Stimulated activated CD4-positive, alpha-beta T cell treated with anti-CD3 and anti-CD28 coated beads, TNF-alpha, amount 100 ng/mL, for 1 hour (primary cell): ENCODE results near the gene RGS7.
"Not testable (repeated sequence)": the region's sequence is repeated elsewhere in the genome, so short reads cannot be mapped to it uniquely, and the experiment has no call there.

ENCODE experiments used
- DNase-seq, 3 donors: peaks; one replicate each; pipeline ENCODE4 v3.0.0-alpha.2; 2020; ENCODE audit warnings: low read depth in 3 of 3, low spot score in 1 of 3

The RGS7 gene

DNA sequence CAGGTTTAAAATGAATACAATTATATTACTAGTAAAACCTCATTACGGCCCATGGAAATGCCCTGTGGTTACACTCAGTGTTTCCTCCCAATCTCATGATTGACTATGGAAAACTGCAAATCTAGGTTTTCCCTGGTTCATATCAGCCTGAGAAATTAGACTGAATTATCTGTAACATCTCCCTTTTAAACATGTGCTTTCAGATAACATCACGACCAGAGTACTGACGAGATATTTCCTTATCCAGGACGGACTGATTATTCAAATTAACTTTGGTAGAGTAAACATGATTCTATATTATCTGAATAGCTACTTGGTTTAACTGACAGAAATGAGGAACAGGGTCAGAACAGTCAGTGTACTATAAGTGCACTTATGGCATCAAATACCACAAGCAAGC is 82.3 kb downstream of the RGS7 start:
- DNase-seq, result no peak

DNA sequence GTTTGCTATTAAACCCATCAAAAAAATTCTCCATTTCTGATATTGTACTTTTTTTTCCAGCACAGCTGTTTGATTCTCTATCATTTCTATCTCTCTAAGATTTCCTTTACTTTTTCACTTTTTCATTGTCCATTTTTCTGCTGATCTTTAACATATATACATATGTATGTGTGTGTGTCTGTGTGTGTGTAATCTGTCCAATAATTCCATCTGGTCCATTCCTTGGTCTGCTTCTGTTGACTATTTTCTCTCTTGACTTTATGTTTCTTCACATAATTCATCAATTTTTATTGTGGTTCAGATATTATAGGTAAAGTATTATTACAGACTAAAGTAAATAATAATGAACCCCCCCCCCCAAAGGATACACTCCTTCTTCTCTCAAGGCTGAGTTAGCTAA is 84.2 kb downstream of the RGS7 start:
- DNase-seq, result no peak

GRCh38 chr1:241271427-241271826 is 85.6 kb downstream of the RGS7 start:
- DNase-seq, result no peak

DNA sequence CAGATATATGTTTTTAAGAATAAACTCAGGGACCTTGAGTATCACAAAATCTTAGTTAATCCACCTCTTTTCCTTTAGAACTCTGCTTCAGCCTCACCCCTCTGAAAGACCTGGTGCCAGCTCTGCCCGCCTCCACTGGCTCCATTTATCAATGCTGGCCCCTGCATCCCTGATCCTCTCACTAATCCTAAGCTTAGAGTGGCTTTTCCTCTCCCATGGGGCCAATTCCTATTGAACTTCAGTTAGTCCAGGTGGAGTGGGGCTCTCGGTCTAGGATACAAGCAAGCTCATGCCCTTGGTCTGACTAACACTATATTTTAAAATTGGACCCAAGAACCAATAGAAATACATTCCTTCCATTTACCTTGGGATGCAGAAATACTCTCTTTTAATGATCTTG is 87.0 kb downstream of the RGS7 start:
- DNase-seq, result no peak

- no peak for DNase-seq
Measured at GRCh38 chr1:241269116-241269515, 87.9 kb downstream of the RGS7 start.

GRCh38 chr1:241266121-241266520 is 90.9 kb downstream of the RGS7 start:
- DNase-seq, result no peak

- DNase-seq, result no peak
Measured at GRCh38 chr1:241265428-241265827, 91.6 kb downstream of the RGS7 start.

DNA sequence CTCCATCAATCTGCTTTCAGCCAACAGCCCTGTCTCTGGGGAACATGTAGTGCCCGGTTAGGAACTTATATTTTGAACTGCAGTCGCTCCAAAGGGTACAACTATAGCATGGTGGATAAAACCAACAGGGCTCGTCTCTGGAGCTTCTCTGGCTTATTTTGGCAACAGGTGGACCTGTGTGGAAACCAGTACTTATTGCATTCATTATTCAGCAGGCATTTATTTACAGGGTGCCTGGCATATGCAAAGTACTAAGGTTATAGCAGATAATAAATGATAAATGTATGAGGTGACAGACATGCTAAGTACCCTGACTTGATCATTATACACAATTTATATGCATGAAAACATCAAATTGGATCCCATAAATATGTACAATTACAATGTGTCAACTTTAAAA is 93.7 kb downstream of the RGS7 start:
- DNase-seq, result no peak

- DNase-seq, result no peak
Measured at GRCh38 chr1:241253471-241253870, 103.5 kb downstream of the RGS7 start.

GRCh38 chr1:241250465-241250864 is 106.5 kb downstream of the RGS7 start:
- DNase-seq, result no peak

DNA sequence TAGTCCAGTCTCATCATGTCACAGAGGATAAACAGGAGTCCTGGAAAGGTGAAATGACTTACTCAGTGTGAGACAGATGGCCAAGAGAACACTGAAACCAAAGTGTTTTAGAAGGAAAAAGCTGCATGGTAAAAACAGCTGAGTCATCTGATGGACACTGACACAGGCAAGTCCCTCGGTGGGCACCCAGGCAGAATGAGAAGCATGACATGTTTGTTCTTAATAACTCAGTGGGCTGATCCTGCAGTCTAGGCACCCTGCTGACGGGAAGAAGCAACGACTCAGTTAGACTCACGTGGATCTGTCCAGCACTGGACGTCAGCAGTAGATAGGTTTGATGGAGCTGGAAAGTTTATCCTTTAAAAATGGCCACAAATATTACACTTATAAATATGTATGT is 116.9 kb downstream of the RGS7 start:
- no peak for DNase-seq

GRCh38 chr1:241237873-241238272 is 119.1 kb downstream of the RGS7 start:
- no peak for DNase-seq

DNA sequence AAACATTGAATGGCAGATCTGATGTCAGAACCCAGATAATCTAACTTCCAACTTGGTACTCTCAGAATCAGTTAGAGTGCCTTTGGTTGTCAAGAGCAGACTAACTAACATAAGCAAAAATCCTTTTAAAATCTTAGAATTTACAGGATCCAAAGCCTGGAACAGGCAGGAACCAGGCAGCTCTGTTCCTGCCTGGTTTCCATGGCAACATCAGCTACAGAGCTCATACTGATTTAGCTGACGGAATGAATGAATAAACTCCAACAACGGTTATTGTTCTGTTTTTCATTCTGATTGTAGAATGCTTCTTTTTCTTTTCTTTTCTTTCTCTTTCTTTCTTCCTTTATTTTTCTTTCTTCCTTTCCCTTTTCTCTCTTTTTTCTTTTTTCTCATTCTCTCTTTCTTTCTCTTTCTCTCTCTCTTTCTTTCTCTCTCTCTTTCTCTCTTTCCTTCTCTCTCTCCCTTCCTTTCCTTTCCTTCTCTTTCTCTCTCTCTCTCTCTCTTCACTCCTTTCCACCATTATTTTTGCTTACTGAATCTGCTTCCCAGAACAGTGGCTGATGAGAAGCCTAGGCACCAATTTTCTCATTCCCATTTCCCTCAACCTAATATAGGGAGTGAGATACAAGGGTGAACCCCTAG is 121.6 kb downstream of the RGS7 start:
- DNase-seq, result no peak

DNA sequence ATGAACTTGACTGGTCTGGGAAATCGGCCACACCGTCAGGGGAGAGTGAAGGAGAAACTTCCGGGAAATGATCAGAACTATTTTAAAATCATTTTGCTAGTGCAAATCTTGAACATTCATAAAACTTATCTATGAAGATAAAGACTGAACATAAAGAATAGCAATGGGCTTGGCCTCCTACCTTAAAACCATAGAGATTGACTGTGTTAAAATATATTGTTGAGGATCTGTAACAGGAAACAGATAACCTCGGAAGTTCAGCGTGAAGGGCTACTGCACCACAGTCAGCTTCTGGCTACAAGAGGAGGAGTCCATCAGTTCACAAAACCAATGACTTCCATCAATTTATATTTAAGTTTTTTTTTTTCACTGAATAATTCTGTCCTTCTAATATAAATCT is 127.3 kb downstream of the RGS7 start:
- DNase-seq, result no peak

DNA sequence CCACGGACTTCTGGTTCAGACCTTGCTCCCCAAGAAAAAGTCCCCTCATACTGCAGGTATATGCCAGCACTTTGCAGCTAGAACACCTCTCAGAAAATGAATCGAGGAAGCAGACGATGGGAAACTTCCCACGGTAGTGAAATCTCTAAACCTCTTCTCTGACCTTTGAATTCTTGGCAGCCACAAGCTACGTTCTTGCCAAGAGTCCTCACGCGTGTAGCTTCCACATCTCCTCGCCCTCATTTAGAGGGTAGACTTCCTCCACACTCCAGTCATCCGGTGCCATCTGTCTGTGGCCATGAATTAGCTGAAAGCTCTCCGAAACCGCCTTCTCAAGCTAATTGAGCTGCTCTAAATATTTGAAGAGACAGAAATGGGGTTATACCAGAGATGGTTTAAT is 127.8 kb downstream of the RGS7 start:
- no peak for DNase-seq

GRCh38 chr1:241228339-241228738 is 128.7 kb downstream of the RGS7 start:
- no peak for DNase-seq

DNA sequence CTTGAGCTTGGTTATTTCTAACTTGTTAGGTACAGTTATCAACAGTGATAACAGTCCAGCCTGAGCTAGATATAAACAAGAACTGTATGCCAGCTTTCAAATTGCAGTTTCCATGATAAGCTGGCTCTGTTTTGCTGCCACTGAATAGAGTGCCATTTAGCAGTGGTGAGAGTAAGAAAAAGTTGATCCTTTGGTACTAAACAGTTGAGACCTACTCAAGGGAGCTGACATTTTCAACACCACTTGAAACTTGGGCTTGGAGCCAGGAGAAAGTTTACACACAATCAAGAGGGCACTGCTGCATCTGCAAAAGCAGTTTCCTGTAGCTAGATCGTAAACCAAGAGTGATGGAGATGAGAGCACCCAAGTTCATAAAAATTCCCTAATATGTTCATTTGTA is 131.3 kb downstream of the RGS7 start:
- DNase-seq, result no peak

GRCh38 chr1:241224189-241224588 is 132.8 kb downstream of the RGS7 start:
- not testable (repeated sequence) for DNase-seq

DNA sequence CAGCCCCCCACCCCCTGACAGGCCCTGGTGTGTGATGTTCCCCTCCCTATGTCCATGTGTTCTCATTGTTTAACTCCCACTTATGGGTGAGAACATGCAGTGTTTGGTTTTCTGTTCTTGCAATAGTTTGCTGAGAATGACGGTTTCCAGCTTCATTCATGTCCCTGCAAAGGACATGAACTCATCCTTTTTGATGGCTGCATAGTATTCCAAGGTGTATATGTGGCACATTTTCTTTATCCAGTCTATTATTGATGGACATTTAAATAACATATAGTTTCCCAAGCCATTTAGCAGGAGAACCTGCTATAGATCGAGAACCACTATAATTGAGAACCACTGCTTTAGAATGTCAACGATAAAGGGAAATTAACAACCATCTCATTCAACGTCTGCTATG is 134.2 kb downstream of the RGS7 start:
- DNase-seq, result not testable (repeated sequence)

DNA sequence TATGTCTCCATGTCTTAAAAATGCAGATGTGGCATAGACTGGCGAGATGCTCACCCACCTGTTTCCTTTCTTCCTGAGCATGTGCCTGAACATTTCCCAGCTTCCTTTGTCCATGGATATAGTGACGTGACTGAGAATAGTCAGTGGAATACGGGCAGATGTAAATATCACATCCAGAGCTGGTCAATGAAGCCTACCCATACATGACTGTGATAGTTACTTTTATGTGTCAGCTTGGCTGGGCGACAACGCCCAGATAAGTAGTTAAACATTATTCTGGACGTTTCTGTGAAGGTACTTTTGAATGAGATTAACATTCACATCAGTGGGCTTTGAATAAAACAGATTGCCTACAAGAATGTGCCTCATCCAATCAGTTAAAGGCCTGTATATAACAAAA is 135.7 kb downstream of the RGS7 start:
- no peak for DNase-seq

DNA sequence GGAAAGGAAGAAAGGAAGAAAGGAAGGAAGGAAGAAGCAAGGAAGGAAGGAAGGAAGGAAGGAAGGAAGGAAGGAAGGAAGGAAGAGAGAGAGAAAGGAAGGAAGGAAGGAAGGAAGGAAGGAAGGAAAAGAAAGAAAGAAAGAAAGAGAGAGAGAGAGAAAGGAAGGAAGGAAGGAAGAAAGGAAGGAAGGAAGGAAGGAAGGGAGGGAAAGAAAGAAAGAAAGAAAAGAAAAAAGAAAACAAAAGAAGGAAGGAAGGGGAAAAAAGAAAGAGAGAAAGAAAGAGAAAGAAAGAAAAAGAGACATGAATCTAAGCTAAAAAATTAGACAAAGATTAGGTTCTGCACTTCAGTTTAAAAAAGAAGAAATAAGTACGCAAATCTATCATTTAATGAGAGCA is 136.1 kb downstream of the RGS7 start:
- DNase-seq, result not testable (repeated sequence)

GRCh38 chr1:241219449-241219848 is 137.6 kb downstream of the RGS7 start:
- no peak for DNase-seq

DNA sequence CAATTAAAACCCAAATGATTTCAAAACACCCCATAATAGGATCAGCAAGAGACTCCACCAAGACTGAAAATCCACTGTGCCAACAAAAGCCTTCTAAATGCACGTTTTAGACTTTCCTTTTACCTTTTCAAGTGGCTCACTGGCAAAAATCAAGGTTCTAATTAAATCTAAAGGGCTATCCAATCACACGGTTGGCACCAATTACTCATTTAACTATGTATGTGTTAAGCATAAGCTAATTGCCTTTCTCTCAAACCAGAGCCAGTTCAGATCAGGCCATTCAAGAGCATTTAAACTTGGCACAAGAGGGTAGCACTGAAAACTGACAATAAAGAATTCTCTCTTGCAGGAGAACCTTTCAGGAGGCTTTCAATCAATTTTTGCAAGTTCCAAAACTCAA is 139.5 kb downstream of the RGS7 start:
- no peak for DNase-seq

GRCh38 chr1:241215683-241216082 is 141.3 kb downstream of the RGS7 start:
- no peak for DNase-seq
